ENCODE measurements around the gene RPS28.
A peak's percentile ranks its signal among the peaks of the same experiment; 100 is the strongest.
"Not testable (repeated sequence)": the region's sequence is repeated elsewhere in the genome, so short reads cannot be mapped to it uniquely, and the experiment has no call there.

The RPS28 gene
- total RNA-seq, result 173 to 195 (median 189) reads per million in 4 experiments

- peak; percentile 95 for DNase-seq
These were observed at the start of gene RPS28, which contains the start of gene NDUFA7 for GRCh38 chr19:8321067-8321985. Gene RPS28 (plus strand): TSS chr19:8321496. CDS start chr19:8321531, 35 bp downstream. Gene NDUFA7 (minus strand): TSS chr19:8321375. CDS start chr19:8321358, 17 bp downstream.

- DNase-seq, result not testable (repeated sequence)
These were observed 44.8 kb upstream of the RPS28 start for GRCh38 chr19:8276508-8276907.

DNA sequence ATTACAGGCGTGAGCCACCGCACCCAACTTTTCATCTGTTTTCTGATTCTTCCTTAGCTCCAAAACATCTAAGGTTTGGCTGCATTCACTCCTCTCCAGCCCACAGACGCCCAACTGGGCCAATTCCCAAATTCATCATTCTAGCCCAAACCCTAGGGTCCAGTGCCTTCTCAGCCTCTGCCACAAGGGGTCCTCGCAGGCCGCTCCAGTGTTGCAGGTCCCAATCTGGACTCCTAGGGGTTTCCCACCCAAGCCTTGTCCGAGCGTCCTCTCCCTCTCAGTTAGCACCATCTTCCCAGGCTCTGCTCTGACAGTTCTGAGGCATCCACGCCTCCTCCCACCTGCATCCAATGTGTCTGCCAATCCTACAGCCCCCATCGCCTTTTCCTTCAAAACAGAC, 30.0 kb upstream of the RPS28 start:
- not testable (repeated sequence) for DNase-seq

- DNase-seq, result no peak
These were observed 19.0 kb upstream of the RPS28 start for GRCh38 chr19:8302357-8302691.

GRCh38 chr19:8302734-8303133, 18.6 kb upstream of the RPS28 start:
- no peak for DNase-seq

- peak; percentile 2 for DNase-seq
These were observed 16.3 kb upstream of the RPS28 start for GRCh38 chr19:8304841-8305621.

- no peak for DNase-seq
These were observed 15.5 kb upstream of the RPS28 start for GRCh38 chr19:8305798-8306197.

DNA sequence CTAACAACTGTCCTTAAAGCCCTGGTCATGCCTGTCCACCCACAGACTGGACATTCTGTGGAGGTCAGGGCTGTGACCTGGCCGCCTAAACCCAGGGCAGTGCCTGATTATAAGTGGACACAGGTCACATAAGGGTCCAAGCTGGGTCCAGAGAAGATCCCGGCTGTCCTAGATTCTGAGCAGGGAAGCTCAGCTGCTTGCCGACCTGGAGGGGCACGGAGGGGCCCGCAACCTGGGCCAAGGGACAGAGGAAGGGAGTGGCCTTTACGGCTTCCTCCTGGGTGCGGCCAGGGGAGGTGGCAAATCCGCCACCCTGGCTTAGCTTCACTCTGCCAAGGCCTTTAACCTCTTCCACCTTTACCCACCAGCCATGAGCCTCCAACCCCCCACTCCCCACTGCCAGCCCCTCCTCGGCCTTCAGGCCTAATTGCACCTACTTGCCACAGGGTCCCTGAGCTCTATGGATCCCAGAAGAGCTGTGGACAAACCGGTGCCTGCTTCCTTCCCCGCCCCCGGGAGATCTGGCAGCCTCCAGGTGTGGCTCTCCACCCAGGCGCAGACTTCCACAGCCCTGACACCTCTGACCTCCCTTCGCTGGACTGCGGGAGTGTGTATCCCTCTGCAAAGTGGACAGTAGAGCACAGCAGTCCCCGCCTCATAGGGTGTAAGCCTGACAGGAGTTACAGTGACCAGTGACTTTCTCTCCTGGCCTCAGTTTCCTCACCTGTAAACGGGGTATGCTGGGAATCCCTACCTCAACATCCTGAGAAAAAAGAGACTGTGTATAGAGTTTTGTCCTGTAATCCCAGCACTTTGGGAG, 14.9 kb upstream of the RPS28 start:
- DNase-seq, result no peak

DNA sequence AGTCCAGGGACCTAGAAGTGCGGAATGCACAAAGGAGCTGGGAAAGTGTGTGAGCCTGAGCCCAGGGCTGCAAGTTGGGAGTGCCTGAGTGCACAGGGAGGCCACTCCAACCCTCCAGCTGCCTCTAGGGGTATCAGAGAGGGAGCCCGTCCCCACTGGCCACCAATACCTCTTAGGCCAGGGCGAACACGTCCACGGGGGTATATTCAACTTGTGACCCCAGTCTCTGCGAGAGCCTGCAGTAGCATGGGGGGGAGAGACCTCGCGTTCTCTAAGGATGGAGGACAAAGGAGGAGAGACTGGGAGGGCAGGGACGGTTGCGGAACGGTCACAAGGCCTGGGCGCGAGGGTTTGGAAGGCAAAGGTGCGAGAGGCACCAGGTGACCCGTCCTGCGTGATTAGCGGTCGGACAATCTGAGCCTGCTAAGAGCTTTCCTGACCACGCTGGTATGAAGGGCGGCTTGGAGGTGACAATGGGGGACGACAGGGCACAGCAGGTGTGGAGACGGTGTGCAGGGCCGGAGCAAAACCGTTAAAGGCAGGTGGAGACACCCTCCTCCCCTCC, 13.8 kb upstream of the RPS28 start:
- DNase-seq, result no peak

GRCh38 chr19:8307965-8308866, 13.1 kb upstream of the RPS28 start, which contains the start of gene CD320:
Gene CD320 (minus strand): TSS chr19:8308358. CDS start chr19:8308290, 68 bp downstream.
- peak; percentile 70 for DNase-seq

GRCh38 chr19:8308891-8309291, 12.4 kb upstream of the RPS28 start:
- DNase-seq, result no peak

DNA sequence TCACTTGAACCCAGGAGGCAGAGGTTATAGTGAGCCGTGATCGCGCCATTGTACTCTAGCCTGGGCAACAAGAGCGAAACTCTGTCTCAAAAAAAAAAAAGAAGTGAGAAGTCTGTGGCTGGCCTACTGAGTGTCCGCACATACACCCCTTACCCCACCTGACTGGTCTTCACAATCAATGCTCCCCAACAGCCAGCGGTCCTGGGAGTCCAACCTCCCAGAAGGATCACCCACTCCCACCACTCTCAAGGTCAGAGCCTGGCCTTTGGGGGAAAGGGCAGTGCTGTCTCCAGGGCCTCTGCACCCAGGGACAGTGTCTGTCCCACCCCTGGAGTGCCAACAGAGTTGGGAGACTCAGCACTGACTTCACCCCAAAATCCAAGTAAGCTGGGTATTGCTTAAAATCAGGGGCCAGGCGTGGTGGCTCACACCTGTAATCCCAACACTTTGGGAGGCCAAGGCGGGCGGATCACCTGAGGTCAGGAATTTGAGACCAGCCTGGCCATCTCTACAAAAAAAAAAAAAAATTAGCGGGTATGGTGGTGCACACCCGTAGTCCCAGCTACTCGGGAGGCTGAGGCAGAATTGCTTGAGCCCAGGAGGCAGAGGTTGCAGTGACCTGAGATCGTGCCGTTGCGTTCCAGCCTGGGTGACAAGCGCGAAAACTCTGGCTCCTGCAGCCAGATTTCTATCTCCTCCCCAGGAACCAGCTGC, 10.8 kb upstream of the RPS28 start:
- no peak for DNase-seq

GRCh38 chr19:8311461-8312260, 9.6 kb upstream of the RPS28 start:
- DNase-seq, result no peak

DNA sequence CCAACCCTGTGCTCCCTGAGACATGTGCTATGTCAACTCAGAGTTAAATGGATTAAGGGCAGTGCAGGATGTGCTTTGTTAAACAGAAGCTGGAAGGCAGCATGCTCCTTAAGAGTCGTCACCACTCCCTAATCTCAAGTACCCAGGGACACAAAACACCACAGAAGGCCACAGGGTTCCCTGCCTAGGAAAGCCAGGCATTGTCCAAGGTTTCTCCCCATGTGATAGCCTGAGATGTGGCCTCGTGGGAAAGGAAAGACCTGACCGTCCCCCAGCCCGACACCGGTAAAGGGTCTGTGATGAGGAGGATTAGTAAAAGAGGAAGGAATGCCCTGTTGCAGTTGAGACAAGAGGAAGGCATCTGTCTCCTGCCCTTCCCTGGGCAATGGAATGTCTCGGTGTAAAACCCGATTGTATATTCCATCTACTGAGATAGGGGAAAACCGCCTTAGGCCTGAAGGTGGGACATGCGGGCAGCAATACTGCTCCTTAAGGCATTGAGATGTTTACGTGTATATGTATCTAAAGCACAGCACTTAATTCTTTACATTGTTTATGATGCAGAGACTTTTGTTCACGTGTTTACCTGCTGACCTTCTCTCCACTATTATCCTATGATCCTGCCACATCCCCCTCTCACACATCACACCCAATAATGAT, 6.2 kb upstream of the RPS28 start:
- DNase-seq, result not testable (repeated sequence)

- DNase-seq, result no peak
These were observed 4.8 kb upstream of the RPS28 start for GRCh38 chr19:8316351-8317125.

- not testable (repeated sequence) for DNase-seq
These were observed 2.5 kb upstream of the RPS28 start for GRCh38 chr19:8318835-8319234.

DNA sequence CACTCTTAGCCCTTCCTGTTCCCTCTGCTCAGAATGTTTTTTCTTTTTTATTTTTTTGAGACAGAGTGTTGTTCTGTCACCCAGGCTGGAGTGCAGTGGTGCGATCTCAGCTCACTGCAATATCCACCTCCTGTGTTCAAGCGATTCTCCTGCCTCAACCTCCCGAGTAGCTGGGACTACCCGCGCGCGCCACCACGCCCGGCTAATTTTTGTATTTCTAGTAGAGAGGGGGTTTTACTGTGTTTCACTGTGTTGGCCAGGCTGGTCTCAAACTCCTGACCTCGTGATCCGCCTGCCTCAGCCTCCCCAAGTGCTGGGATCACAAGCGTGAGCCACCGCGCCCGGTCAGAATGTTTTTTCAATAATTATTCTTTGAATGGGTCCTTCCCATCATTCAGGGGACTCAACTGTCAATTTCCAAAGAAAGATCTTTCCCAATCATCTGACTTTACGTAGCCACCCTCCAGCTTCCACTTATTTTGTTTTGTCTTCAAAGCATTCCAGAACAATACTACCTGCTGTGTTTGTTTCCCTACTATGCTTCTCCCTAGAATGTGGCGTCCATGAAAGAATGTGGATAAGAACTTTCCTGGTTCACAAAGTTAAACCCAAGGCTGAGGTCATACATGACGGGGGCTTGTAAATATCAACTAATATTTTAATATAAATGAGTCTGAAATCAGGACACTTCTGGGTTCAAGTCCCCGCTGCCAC, 1.3 kb upstream of the RPS28 start:
- DNase-seq, result no peak

Data from effector CD8-positive, alpha-beta T cell (primary cell).